HG03108 (cell line): Measurements from ENCODE around the gene LRRC8C.
"Not testable (repeated sequence)": the region's sequence is repeated elsewhere in the genome, so short reads cannot be mapped to it uniquely, and the experiment has no call there.

Experiments
- ATAC-seq: cut with Tn5 transposase; IDR thresholded peaks from one replicate; pipeline ENCODE4 v1.9.1; 2021; ENCODE audit warnings: moderate library complexity; ENCODE audit not compliant: unreplicated experiment

Gene LRRC8C

DNA sequence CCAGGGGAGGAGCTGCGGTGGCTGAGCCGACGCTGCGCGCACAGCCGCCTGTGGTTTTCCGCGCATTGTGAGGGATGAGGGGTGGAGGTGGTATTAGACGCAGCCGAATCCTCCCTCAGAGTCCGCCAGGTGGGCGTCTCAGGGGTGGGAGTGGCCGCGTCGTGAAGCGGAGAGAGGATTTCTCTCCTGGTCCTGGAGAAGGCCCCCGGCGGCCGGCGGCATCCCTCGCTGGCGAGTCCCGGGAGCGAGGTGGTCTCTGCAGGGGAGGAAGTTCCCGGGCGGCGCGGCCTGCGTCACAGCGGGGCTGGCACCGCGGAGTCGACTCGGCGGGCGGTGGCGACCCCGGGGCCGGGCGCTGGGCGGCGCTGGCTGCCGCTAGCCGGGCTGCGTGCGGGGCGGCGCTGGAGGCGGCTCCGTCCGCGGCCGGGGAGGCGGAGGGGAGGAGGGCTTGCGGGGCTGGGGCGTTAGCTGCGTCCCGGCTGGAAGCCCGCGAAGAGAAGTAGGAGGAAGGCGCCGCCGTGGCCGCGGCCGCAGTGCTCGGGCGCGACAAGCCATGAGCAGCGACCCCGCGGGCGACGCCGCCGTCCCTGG, at the start of gene LRRC8C:
Gene LRRC8C (plus strand): TSS at position 464 of the 591 bp plus-strand sequence. CDS start 53,354 bp downstream, outside the sequence.
- peak; percentile 89 for ATAC-seq

DNA sequence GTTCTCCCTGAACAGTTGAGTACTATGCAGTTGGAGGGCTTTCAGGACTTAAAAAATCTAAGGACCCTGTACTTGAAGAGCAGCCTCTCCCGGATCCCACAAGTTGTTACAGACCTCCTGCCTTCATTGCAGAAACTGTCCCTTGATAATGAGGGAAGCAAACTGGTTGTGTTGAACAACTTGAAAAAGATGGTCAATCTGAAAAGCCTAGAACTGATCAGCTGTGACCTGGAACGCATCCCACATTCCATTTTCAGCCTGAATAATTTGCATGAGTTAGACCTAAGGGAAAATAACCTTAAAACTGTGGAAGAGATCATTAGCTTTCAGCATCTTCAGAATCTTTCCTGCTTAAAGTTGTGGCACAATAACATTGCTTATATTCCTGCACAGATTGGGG, 48.7 kb upstream of the LRRC8C start:
- ATAC-seq, result no peak

DNA sequence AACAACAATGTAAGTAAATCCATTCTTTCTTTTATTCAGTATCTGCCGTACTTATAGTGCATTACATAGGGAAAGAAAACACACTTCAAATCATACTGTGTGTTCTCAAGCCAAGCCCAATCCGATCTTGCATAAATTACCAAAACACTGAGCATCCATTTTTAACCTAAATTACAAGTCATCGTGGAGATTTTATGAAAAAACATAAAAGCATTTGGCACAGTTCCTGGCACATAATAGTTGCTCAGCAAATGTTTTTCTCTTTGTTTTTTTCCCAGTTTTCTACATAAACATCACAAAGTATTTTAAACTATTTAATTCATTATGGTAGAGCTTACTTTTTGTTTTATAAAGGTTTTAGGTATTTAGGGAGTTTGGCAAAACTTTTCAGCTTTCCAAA, 48.1 kb upstream of the LRRC8C start:
- ATAC-seq, result no peak

DNA sequence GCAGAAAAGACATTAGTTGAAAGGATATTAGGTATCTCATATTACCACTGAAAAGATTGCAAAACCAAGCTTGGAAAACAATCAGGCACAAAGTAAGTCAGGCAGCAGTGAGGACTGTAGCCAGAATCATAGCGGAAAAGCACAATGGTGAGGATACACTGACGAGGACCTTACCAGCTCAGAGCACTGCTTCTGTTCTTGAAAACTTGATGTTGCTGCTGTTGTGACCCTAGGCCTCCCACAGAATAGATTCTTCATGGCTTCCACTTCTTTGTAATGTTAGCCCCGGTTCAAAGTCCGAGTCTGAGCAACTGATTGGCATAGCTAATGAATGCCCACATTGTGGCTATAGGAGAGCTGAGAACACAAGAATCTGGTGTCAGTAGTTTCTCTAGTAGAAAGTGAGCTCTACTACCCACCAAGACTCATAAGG, 45.2 kb upstream of the LRRC8C start:
- ATAC-seq, result no peak

DNA sequence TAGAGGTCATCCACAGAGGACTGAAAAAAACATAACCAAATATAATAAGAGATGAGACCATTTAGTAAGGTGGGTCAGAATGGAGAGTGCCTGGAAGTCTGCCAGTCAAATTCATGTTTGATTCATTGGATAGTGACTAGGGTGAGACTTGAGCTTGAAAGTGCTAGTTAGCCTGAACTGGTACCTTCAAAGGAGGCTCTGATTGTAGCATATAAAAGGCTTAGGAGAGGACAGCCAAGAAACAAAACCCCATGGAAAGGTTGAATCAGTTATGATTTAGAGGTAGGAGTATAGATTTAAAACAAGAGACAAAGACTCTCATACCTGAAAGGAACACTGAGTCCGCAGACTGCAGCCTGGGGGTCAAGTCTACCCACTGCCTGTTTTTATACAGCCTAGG, 44.4 kb upstream of the LRRC8C start:
- ATAC-seq, result no peak

DNA sequence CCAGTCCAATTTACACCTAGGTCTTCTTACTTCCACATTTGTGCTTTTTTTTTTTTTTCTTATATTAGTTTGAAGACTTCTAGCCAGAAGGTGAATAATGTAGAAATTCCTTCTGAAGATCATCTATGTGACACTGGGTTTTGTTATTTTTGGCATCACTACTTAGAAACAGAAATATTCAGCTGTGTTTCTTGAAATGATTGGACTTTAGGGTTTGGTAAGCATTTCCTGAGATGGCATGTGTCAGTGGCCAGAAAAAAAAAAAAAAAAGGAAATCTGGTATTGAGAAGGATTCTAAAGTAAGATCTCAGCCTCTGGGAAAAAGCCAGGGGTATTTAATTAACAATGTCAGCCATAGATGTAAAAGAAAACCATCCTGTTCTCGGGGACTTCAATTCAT, 43.4 kb upstream of the LRRC8C start:
- ATAC-seq, result no peak

DNA sequence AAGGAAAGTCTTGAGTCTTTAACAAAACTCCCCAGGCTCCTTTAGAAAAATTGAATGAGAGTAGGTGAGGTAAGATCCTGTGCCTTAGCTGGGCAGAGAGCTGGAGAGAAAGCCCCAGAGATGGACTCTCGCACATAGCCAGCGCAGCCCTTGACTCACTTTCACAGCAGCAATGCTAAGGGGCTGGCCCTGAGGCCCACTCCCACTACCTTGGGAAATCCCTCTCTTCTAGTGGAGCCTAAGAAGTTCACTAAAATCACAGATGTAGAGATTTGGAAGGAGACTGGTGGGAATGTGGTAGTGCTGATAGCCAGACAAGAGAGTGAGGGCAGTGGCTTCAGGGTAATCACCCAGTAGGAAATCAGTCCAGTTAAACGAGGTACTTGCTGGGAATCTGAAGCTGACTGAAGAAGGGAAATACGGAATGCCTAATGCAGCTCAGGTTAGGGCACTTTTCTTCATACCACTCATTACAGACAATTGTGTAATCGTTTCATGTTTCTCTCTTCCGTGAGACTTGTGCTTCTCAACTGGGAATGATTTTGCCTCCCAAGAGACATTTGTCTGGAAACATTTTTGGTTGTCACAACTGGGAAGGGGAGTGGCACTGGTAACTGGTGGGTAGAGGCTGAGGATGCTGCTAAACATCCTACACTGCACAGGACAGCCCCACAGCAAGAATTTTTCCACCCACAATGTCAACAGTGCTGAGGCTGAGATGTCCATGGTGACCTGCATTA, 42.4 kb upstream of the LRRC8C start:
- ATAC-seq, result no peak

DNA sequence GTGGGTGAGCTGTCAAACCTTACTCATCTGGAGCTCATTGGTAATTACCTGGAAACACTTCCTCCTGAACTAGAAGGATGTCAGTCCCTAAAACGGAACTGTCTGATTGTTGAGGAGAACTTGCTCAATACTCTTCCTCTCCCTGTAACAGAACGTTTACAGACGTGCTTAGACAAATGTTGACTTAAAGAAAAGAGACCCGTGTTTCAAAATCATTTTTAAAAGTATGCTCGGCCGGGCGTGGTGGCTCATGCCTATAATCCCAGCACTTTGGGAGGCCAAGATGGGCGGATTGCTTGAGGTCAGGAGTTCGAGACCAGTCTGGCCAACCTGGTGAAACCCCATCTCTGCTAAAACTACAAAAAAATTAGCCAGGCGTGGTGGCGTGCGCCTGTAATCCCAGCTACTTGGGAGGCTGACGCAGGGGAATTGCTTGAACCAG, 40.0 kb upstream of the LRRC8C start:
- not testable (repeated sequence) for ATAC-seq

DNA sequence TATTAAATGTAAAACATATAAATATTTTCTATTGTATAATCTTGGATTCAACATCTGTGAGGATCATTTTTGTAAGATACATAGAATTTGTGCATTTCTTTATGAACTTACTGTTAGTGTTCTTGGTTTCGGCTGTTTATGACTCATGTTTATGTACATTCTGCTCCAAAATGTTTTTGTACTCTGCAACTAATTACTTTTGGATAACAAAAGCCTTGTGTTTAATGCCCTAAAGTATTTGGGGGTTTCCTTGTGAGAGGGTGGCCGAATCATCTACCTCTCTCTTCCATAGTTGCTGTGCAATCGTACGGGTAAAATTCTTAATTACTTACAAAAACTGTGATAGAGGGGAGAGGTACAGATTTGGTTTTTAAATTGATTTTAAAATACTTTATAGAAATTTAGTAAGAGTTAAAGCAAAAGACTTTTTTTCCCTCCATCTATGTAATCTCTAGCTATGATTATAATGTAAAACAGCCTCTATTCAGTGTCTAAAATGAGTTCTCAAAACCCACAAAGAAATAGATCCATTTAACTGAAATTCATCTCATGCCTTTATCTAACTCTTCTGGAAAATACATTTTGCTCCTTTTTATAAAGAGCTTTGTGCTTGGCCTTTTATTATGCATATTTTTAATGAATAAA, 38.7 kb upstream of the LRRC8C start:
- ATAC-seq, result no peak

DNA sequence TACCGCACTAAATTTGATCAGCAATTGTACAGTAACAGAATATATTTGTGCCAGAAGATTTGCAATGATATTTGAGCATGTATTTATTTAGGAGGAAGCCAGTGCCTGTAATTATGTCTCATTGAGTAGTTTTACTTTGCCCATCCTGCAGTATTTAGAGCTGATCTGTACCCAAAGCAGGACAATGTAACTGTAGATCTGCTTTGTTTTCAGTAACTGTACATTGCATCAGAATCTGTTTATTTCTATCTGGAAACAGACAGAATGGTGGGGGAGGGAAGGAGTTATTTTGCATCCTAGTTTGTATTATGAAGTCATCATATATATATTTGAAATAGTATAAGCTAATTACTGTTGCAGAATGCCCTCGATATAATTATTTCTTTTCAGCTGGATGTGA, 36.2 kb upstream of the LRRC8C start:
- ATAC-seq, result no peak

DNA sequence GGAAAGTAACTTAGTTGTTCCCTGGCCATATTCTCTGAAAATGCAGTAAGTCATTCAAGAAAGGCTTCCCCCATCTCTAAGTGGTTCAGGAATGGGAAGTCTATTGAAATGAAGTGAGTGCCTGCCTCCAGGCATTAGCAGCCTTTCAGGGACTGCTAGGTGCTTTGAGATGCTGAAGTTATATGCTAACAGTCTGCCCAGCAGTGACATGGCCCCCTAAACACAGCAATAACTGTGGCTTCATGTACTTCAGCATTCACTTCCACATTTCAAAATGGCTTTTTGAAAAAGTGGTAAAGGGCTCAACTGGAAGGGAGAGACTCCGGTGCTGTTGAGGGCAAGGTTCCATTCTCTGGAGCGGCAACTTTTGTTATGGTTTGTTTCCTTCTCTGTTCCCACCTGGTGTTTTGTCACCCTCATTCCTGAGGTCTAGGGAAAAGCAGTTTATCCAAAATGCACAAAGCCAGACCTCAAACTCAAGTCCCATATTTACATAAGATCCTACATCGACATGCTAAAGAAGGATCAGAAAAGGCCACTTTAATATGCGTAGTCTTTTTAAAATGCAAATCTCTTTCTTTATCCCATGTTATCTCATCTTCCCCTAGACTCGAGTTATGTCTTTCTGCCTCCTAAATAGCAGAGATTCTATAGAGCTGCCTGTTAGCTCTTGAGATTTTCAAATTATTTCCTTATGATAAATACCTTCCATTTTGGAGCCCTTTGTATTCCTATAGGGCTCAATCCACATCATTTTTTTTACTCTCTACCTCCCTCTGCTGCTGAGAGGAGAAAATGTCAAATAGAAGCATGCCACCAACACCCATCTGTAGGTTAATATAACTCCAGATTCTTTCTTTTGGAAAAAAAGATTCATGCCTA, 34.2 kb upstream of the LRRC8C start:
- ATAC-seq, result no peak

DNA sequence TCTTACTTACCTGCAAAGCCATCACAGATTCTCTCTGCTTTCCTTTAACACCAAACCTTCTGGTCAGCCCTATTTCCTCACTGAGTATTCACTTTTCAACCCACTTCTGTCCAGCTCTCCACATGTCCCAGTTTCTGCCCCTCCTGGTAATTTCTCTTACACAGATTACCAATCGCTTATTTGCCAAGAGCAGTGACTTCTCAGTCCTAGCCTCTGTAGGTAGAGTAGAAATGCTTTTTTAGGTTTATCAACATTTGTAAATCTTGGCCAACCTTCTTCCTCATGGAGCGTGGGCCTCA, 33.6 kb upstream of the LRRC8C start:
- ATAC-seq, result no peak

DNA sequence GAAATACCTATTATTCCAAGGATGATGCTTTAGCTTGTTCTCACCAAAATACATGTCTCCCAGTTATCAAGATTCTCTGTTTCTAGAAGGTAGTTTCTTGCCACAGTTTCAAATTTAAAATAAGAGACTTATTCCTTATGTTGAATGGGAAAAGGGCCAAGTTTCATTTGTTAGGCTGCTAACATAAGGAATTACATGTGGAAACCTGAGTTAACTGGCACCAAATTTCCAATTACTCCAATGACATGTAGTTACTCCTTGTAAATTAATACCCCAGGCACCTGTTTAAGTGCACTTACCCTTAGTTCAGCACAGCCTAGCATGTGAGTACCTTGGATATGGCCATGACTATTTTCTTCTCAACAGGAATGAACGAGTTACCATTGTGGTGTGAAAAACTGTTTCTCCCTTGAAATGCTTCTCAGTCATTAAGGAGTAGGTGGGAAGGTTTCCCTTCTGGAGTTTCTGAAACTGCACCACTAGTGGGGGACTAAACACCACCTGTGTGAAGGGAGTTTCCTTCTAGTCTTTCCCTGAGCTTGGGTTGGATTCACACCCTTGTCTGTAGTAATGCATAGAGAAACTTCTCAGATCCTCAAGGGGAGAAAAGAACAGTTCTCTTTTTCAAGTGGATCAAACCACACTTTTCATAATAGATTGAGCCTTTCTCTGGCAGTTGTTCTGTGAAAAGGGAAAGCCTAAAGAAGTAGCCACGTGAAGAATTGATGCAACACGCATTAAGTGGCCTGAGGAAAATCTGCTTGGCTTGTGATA, 32.3 kb upstream of the LRRC8C start:
- no peak for ATAC-seq

DNA sequence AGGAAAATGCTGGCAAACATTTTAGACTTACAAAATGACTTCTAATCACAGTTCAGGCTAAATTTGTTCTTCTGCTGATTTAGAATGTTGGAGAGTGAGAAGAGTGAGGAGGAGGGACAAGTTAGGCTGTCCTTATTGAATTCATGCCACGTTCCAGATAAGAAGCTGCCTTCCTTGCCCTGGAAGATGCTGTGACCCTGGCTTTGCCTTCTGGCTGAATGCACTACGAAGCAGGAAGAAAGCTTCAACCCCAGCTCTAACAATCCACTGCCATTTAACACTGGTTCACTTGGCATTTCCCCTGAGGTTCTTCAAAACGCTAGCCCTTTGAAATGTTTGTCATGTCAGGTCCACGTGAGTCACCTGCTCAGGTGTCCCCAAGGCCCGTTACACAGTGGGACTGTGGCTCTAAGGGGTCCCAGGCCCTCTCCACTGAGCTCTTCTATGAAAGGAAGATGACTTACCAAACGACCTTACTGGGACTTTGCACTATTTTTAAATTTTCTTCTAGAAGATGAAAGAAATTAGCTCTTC, 30.0 kb upstream of the LRRC8C start:
- no peak for ATAC-seq

DNA sequence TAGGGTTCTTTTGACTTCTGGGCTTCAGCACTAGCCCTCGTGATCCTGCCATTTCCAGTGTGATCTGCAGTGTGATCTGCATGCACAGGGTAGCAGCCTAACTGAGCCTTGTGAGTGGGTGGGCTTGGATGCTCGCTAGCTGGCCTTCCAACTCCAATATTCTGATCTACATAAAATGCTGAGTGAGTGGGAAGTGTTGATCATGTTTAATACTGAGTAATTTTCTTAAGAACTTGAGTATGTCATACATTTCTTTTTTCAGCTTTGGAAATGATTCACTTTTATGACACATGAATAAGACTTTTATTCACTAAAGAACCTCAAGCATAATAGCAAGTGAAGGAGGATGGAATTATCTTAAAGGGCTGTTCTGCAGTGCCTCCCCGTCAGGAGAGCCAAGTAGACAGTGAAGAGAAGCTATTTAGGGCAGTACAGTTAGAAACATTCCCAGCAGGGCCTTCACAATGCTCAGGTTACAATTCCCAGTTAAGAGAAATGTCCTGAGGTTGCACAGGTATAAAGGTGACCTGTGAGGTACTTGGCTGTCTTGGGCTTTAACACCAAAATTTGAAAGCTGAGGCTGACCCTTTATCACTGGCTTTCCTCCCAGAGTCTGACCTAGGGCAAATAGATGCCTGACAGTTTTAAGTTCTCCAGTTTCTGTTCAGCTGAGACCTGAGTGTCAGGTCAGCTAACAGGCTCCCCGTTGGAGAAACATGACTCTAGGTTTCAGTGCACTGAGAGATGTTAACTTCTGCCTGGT, 29.1 kb upstream of the LRRC8C start:
- ATAC-seq, result no peak

DNA sequence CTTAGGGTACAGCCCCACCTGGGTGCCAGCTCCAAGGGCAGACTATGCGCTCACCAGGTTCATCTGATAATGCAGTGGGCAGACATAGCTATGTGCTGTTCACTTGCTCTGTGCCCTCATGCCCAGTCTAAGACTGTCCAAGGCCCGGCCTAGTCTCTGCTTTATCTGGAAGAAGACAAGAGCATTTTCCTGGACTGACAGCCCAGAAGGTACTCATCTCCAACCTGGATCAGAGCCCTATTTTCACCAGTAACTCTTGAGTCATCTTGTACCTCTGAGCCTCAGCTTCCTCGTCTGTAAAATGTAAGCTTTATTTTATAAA, 28.5 kb upstream of the LRRC8C start:
- no peak for ATAC-seq

DNA sequence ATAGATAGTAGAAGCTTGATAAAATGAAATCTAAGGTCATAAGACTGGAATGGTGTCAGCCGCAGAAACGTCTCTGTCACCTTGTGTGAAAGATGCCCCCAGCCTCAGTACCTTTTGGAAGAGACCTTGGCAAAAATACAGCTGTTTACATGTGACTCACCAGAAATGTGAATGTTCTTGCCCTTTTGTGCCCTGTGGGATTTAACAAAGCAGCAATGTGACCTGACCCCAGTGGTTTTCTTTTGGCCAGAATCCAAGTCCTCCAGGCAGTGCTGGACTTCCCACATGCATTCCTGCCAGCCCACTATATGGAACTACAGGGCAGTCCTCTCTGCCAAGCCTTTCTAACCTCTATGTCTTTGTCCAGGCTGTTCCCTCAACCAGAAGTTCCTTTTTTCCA, 27.2 kb upstream of the LRRC8C start:
- no peak for ATAC-seq

DNA sequence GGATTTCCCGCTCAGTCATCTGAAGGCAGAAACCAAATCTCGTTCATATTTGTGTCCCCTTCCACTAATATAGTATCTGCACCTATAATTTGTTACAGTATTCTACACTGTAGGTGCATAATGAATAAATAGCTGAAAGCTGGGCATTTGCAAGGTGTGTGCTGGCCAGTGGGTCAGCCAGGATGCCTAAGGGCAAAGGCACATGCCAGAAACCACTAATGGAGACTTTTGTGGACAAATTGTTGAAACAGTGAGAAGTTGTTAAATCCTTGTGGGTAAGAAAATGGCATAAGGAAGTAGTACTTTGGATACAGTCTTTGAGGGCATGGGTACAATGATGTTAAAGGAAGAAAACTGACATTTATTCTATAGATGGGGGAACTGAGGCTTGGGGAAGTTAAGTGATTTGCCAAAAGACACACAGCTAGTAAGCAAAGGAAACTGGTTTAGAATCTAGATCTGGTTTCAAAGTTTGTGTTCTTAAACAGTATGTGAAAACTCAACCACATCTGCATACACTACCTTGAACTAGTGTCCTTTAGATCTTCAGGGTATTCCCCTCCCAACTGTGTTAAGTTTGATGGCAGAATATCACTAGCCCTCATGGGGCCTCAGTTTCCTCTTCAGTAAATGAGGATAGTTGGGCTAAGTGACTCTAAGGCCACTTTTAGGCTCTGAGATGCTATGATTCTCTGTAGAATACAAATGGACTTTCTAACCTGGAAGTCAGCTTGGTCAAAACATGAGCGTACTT, 26.5 kb upstream of the LRRC8C start:
- no peak for ATAC-seq

DNA sequence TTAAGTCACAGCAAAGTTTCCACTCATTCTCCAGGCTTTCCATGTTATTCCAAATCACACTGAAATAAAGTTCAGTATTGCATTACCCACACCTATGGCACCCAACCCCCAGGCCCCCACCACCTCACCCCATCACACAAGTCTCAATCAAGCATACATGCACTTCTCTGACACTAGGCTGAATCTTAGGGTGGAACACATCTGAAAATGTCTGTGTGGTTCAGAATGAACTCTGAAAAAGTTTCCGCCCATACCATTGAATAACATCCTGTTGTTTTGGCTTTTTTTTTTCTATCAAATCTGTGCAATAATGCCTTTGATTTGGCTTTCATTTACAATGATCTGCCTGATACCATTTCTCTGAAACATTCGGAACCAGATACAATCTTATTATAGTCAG, 25.8 kb upstream of the LRRC8C start:
- ATAC-seq, result no peak
